Ishikawa (cell line): ENCODE data around the gene PPP1R12A.

ENCODE experiments used
- CEBPB ChIP-seq: IDR thresholded peaks from 2 replicates; pipeline ENCODE4 v1.6.1; 2012
- CREB1 ChIP-seq: IDR thresholded peaks from 2 replicates; pipeline ENCODE4 v1.6.1; 2012; ENCODE audit warnings: low read depth
- EGR1 ChIP-seq: IDR thresholded peaks from 2 replicates; pipeline ENCODE4 v1.6.1; 2012
- EP300 ChIP-seq: IDR thresholded peaks from 2 replicates; pipeline ENCODE4 v1.6.1; 2012; ENCODE audit warnings: borderline replicate concordance
- FOXM1 ChIP-seq: IDR thresholded peaks from 2 replicates; pipeline ENCODE4 v1.6.1; 2012; ENCODE audit warnings: low read depth, borderline replicate concordance
- NFIC ChIP-seq: IDR thresholded peaks from 2 replicates; pipeline ENCODE4 v1.6.1; 2012
- RAD21 ChIP-seq: IDR thresholded peaks from 2 replicates; pipeline ENCODE4 v1.6.1; 2012; ENCODE audit warnings: low read depth
- TAF1 ChIP-seq: IDR thresholded peaks from 2 replicates; pipeline ENCODE4 v1.6.1; 2012; ENCODE audit warnings: low read depth, mild to moderate bottlenecking
- TCF12 ChIP-seq: IDR thresholded peaks from 2 replicates; pipeline ENCODE4 v1.6.1; 2012; ENCODE audit warnings: low read depth
- YY1 ChIP-seq: IDR thresholded peaks from 2 replicates; pipeline ENCODE4 v1.6.1; 2012; ENCODE audit warnings: low read depth
- ZBTB7A ChIP-seq: IDR thresholded peaks from 2 replicates; pipeline ENCODE4 v1.6.1; 2012; ENCODE audit warnings: low read depth
- TF ChIP-seq, protein P1 (sequence below): IDR thresholded peaks from 2 replicates; pipeline ENCODE4 v1.6.1; 2012; ENCODE audit warnings: low read depth, mild to moderate bottlenecking
- TF ChIP-seq, protein P2 (sequence below): IDR thresholded peaks from 2 replicates; pipeline ENCODE4 v1.6.1; 2012

DNA sequence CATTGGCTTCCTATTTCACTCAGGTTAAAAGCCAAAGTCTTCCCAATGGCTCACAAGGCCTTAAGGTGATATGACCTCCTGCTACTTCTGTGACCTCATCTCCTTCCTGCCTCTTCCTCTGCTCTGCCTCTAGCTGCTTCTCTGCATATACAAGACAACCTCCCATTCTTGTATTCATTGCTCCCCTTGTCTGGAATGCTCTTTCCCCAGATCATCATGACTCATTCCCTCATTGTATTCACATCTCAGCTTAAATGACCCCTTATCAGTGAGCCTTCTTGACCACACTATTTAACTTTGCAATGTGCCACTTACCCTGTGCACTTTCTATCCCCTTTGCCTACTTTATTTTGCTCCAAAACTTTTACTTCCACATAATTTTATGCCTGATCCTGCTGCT is 90.2 kb downstream of the PPP1R12A start:
- no peak for TF ChIP-seq EGR1
- no peak for TF ChIP-seq CREB1
- TF ChIP-seq, protein P1, sequence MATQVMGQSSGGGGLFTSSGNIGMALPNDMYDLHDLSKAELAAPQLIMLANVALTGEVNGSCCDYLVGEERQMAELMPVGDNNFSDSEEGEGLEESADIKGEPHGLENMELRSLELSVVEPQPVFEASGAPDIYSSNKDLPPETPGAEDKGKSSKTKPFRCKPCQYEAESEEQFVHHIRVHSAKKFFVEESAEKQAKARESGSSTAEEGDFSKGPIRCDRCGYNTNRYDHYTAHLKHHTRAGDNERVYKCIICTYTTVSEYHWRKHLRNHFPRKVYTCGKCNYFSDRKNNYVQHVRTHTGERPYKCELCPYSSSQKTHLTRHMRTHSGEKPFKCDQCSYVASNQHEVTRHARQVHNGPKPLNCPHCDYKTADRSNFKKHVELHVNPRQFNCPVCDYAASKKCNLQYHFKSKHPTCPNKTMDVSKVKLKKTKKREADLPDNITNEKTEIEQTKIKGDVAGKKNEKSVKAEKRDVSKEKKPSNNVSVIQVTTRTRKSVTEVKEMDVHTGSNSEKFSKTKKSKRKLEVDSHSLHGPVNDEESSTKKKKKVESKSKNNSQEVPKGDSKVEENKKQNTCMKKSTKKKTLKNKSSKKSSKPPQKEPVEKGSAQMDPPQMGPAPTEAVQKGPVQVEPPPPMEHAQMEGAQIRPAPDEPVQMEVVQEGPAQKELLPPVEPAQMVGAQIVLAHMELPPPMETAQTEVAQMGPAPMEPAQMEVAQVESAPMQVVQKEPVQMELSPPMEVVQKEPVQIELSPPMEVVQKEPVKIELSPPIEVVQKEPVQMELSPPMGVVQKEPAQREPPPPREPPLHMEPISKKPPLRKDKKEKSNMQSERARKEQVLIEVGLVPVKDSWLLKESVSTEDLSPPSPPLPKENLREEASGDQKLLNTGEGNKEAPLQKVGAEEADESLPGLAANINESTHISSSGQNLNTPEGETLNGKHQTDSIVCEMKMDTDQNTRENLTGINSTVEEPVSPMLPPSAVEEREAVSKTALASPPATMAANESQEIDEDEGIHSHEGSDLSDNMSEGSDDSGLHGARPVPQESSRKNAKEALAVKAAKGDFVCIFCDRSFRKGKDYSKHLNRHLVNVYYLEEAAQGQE = no peak
- TF ChIP-seq YY1 = no peak
- TF ChIP-seq RAD21 = no peak
- TF ChIP-seq ZBTB7A = no peak
- TF ChIP-seq EP300 = no peak
- TF ChIP-seq, protein P2, sequence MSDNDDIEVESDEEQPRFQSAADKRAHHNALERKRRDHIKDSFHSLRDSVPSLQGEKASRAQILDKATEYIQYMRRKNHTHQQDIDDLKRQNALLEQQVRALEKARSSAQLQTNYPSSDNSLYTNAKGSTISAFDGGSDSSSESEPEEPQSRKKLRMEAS = no peak
- TF ChIP-seq CEBPB = no peak
- TF ChIP-seq TCF12 = no peak
- TF ChIP-seq FOXM1 = no peak
- no peak for TF ChIP-seq TAF1
- no peak for TF ChIP-seq NFIC
